KG1 (cell line): ENCODE data around the gene IL12A.
A peak's percentile ranks its signal among the peaks of the same experiment; 100 is the strongest.

ENCODE experiments used
- DNase-seq: peaks from one replicate; lab custom pipeline; 2025; lab: John Stamatoyannopoulos, UW

IL12A gene

DNA sequence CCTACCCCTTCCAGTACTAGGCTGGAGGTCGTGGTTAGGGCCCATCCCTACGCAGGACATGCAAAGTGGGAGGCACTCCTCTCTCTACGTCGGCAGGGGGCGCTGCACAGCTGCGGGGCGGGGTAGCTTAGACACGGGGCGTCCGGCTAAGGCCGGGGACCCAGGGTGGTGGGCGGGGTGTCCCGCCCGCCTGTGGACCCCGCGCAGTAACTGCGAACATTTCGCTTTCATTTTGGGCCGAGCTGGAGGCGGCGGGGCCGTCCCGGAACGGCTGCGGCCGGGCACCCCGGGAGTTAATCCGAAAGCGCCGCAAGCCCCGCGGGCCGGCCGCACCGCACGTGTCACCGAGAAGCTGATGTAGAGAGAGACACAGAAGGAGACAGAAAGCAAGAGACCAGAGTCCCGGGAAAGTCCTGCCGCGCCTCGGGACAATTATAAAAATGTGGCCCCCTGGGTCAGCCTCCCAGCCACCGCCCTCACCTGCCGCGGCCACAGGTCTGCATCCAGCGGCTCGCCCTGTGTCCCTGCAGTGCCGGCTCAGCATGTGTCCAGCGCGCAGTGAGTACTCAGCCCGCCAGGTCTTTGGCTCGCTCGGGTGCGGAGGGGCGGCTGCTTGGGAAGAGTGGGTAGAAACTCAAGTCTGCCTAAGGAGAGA is at the start of gene IL12A:
Gene IL12A (plus strand): TSS at position 219 of the 655 bp plus-strand sequence.
- peak; percentile 53 for DNase-seq

GRCh38 chr3:159941038-159942000 is 47.3 kb upstream of the IL12A start:
- peak; percentile 20 for DNase-seq

DNA sequence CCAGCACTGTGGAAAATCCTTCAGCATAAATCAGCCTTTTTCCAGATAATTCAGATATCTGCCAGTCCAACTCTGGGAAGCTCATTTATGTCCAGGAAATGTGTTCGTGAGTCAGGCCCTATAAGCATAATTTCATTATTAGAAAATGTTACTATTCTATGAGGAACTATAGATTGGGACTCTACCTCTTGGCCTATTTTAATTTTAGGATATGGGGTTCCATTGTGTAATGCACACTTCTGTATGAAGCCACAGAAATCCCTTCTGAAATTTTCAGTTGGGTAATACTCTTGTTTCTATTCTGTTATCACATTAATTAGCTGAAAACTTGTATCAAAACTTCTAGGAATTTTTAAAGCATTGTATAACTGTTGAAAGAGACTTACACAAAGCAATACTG is 43.9 kb upstream of the IL12A start:
- no peak for DNase-seq

- DNase-seq = no peak
Observed at GRCh38 chr3:159945930-159946329, 42.7 kb upstream of the IL12A start.

- no peak for DNase-seq
Observed at GRCh38 chr3:159947220-159947619, 41.4 kb upstream of the IL12A start.

DNA sequence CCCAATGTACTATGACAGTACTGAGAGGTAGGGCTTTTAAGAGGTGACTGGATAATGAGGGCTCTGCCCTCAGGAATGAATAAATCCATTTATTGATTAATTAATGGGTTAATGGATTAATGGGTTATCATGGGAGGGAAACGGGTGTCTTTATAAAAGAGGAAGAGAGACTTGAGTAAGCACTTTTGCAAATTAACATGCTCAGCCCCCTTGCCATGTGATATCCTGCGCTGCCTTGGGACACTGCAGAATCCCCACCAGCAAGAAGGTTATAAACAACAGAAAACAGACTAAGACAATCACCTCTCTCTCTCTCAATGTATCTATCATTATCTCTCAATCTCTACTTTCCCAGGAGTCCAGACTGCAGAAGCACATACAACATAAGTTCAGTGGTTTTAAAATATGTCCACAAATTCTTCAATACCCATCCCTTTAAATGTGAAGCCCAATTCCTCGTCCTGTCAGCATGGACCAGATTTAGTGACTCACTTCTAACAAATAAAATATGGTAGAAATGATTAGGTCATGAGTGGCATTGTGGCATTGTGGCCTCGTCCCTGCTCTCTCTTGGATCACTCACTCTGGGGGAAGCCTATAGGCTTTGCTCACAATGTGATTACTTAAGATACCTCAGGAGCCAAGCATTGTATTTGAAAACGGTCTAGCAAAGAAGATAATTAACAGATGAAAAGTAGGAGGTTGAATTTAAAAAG is 40.0 kb upstream of the IL12A start:
- DNase-seq = no peak

DNA sequence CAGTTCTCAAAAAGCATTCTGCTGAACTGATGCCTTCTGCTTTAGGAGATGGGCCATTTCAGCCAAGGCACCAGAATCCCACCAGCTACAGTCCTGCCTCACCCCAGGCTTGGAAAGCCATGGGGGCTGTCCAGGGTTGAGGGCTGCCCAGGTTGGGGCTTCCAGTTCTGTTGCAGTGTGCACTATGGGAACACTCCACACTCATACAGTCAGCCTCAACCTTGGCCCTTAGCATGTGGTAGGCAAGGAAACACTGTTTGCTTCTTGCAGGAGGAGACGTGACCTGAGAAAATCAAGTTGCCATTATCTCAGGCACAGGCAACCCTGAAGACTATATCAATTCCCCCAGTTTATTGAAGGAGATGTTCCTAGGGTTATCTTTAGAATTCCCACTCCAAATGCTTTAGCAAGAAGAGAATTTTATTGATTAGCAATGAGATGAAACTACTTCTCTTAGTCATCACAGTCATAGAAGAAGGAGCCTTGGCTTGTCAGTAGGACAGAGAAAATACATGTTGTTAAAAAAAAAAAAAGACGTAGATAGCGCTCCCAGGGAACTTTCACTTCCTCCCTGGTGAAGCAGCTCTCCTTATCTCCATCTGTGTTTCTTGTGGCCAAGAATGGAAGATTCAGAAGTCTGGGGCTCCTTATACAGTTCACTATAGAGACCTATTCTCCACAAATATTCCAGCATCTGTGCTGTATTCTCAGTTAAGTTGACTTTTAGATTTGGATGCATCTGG is 38.3 kb upstream of the IL12A start:
- no peak for DNase-seq

GRCh38 chr3:159951540-159951939 is 37.1 kb upstream of the IL12A start:
- DNase-seq = no peak

GRCh38 chr3:159953325-159954085 is 35.1 kb upstream of the IL12A start:
- no peak for DNase-seq

GRCh38 chr3:159960188-159961148 is 28.2 kb upstream of the IL12A start:
- DNase-seq = no peak

DNA sequence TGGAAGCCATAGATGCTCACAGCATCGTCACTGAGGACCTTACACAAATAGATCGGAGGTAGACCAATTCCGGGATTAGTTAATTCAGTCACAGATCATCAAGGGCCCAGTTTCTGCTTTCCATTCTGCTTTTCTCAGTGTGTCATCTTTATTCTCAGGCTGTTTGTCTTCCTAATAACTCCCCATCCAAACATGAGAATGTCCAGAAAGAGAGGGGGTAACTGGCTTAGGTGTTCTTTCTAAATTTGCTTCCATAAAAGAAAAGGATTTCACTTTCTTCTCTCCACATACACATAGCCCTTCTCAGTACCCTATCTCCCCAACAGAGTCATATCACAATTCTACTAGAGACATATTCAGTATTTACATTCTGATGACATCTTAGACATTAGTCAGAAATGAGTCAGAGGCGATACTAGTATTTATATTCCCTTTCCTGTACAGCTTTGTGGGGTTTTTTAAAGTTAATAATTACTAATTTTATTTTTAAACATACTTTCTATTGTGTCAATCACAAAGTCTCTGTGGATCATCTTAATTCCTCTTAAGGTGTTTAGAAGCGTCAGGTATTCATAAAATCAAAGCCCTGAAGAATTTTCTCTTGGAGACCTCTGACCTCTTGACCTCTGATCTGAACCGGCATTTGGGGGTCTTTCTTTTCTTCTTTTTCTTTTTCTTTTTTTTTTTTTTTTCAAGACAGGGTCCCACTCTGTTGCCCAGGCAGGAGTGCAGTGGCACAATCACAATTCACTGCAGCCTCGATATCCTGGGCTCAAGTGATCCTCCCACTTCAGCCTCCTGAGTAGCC is 24.3 kb upstream of the IL12A start:
- no peak for DNase-seq

GRCh38 chr3:159971311-159971710 is 17.3 kb upstream of the IL12A start:
- DNase-seq = no peak

DNA sequence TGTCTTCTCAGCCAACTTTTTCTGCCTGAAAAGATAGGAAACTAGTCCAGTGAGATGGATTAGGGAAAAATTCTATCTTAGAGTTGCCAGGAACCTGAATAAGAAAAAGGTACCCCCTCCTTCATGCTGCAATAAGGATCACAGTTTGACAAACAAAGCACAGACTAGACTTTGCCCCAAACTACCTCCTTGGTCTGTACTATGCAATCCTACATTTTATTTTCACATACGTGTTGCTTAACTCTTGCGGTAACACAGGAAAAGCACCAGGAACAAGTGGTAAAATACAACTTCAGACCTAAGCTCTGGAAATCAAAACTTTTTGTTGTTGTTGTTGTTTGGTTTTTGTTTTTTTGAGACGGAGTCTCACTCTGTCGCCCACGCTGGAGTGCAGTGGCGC is 11.3 kb upstream of the IL12A start:
- DNase-seq = no peak

- DNase-seq = no peak
Observed at GRCh38 chr3:159978353-159978752, 10.3 kb upstream of the IL12A start.

- DNase-seq = no peak
Observed at GRCh38 chr3:159978918-159979703, 9.5 kb upstream of the IL12A start.

DNA sequence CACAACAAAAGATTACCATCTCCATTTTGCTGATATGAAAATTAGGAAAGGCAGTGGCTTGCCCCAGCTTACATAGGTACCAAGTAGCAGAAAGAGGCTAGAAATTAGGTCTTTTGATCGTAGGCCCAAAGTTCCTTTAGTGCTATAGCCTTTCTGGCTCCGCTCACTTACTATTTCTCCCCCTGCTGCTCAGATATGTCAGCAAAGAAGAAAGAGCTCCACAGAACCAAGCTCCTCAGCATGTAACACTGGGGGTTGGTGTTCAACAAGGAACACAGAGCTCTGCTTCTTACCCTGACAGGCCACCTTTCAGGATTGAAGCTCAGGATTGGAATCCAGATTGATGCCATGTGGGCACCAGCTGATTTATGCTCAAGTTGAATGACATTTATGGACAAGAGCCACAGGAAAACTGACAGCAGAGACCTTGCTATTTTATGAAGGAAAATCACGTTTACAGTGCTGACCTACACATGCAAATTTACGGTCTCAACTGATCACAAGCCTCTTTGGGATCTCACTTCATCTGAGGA is 6.1 kb upstream of the IL12A start:
- DNase-seq = no peak

DNA sequence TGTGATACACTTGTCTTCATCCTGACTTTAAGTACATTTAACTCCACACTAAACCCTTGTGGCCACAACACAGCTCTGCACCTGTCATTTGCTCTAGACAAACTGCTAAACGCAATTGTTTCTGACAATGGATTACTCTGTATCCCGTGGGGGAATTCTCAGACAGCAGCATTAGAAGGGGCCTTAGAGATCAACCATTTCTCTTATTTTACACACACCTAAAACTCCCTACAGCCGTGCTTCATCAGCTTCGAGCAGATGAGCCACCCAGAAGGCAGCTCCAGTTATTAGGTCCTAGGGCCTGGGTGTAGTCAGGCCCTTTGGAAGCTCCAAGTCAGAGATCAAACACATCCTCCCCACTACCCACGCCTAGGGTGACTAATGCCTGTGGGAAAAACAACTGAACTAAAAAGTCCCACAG is 1.3 kb upstream of the IL12A start:
- no peak for DNase-seq
